H1 (cell line): Measurements from ENCODE around the gene COL27A1. TPM values are rescaled to one million over a fixed set of nuclear protein-coding genes. Genes with fewer than 3 reads are reported as not detected.

ENCODE experiments used
- CREB1 ChIP-seq: IDR thresholded peaks from 2 replicates; pipeline ENCODE4 v1.6.1; 2012; ENCODE audit warnings: inconsistent platforms
- KDM1A ChIP-seq: fragments of 200-600, 300-600 bp; sonication (generic); IDR thresholded peaks from 2 replicates; pipeline ENCODE4 v1.7.1; 2016; ENCODE audit warnings: mild to moderate bottlenecking, low read length, borderline replicate concordance
- polyA plus RNA-seq, 7 experiments: library from polyadenylated mRNA; depleted of rRNA in 3 of 7; stranded (reverse) in 5 of 7; unstranded in 2 of 7; fragments of >200 nt in 5 of 7; fragments of 200-250 nt in 2 of 7; gene quantifications; 1 replicate in 5 of 7; 2 replicates in 1 of 7; 4 replicates in 1 of 7; pipeline versions ENCODE4 v1.2.1 to v1.2.3, GENCODE V29; 2011 to 2013; ENCODE audit warnings: missing spikeins in 2 of 7, mixed read lengths in 2 of 7
- total RNA-seq: library from RNA; stranded (reverse); fragmentation: NEBNext Ultra II Directional; extraction: Animal tissue kit (Norgen Biotek cat#: 25700); gene quantifications from 2 replicates; pipeline ENCODE4 v1.2.1, GENCODE V29; 2021
- TF ChIP-seq, protein P1 (sequence below): IDR thresholded peaks from 2 replicates; pipeline ENCODE4 v1.6.1; 2011; ENCODE audit warnings: low read length, improper control_type of control experiment

Gene COL27A1
- total and polyA plus RNA-seq, 2 of the 8 experiments (the other 6 are each of a cell fraction or from before 2014, with no cell fraction given), result 15.1 to 22.8 TPM

GRCh38 chr9:114339130-114339908 lies 184.0 kb downstream of the COL27A1 start (continued):
- TF ChIP-seq, protein P1, sequence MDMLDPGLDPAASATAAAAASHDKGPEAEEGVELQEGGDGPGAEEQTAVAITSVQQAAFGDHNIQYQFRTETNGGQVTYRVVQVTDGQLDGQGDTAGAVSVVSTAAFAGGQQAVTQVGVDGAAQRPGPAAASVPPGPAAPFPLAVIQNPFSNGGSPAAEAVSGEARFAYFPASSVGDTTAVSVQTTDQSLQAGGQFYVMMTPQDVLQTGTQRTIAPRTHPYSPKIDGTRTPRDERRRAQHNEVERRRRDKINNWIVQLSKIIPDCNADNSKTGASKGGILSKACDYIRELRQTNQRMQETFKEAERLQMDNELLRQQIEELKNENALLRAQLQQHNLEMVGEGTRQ, result no peak
- TF ChIP-seq CREB1 (no peak), KDM1A (peak; percentile 78)
